HFFc6 (cell line): ENCODE results near the gene LAMB4. TPM values are rescaled to one million over a fixed set of nuclear protein-coding genes. Genes with fewer than 3 reads are reported as not detected.

Source experiments
- DNase-seq: peaks from one replicate; pipeline ENCODE4 v3.0.0-alpha.2; 2018
- H3K27ac Mint-ChIP-seq: 2 replicates; pipeline ENCODE4 v1.8.0; 2020; ENCODE audit warnings: mild to moderate bottlenecking, mixed read lengths
- H3K27me3 Mint-ChIP-seq: 2 replicates; pipeline ENCODE4 v1.8.0; 2021; ENCODE audit warnings: mild to moderate bottlenecking, moderate library complexity, mixed read lengths; ENCODE audit not compliant: insufficient read depth
- H3K36me3 Mint-ChIP-seq: 2 replicates; pipeline ENCODE4 v1.8.0; 2021; ENCODE audit warnings: low read depth, mixed read lengths
- H3K4me1 Mint-ChIP-seq: 2 replicates; pipeline ENCODE4 v1.8.0; 2020; ENCODE audit warnings: low read depth, mixed read lengths
- H3K4me3 Mint-ChIP-seq: 2 replicates; pipeline ENCODE4 v1.8.0; 2020; ENCODE audit warnings: mild to moderate bottlenecking, moderate library complexity, mixed read lengths
- H3K9me3 Mint-ChIP-seq: 2 replicates; pipeline ENCODE4 v1.8.0; 2020; ENCODE audit warnings: mild to moderate bottlenecking, mixed read lengths
- CTCF ChIP-seq: fragments of 200-600 bp; sonication (generic); IDR thresholded peaks from 2 replicates; pipeline ENCODE4 v1.5.0; 2021; ENCODE audit warnings: antibody characterized with exemption, mild to moderate bottlenecking
- total RNA-seq, 6 experiments: library from RNA; stranded (reverse); fragmentation: NEBNext Ultra II Directional; extraction: Animal tissue kit (Norgen Biotek cat#: 25700); gene quantifications; 2 replicates in 1 of 6; 3 replicates in 5 of 6; pipeline ENCODE4 v1.2.3, GENCODE V29; 2021

The LAMB4 gene
- total RNA-seq, 6 experiments from 2014 or later, result 0.16 to 0.24 TPM; not detected in 4

- TF ChIP-seq CTCF, result no peak
- Mint-ChIP-seq H3K4me1 (peaks cover 52% of the 10 kb centered on the region), H3K4me3 (no peak overlapping the region), H3K36me3 (peaks cover 7% of the 10 kb centered on the region), H3K27me3 (no peaks in the 10 kb centered on the region; the same call in 1 of the 2 replicates), H3K9me3 (peaks cover 9% of the 10 kb centered on the region), H3K27ac (no peak overlapping the region)
- DNase-seq, result no peak
Measured at GRCh38 chr7:108078211-108078673, 51.9 kb downstream of the LAMB4 start.

- Mint-ChIP-seq H3K27ac (no peak overlapping the region), H3K27me3 (no peaks in the 10 kb centered on the region; the same call in 1 of the 2 replicates)
- TF ChIP-seq CTCF, result no peak
Measured at GRCh38 chr7:108077709-108078108, 52.5 kb downstream of the LAMB4 start.

GRCh38 chr7:108076156-108076555 lies 54.0 kb downstream of the LAMB4 start:
- no peak overlapping the region for H3K4me3 Mint-ChIP-seq
- DNase-seq, result no peak
- peaks cover under 1% of the 10 kb centered on the region for H3K36me3 Mint-ChIP-seq
- H3K27me3 Mint-ChIP-seq, result no peaks in the 10 kb centered on the region
- no peak overlapping the region for H3K27ac Mint-ChIP-seq
- H3K9me3 Mint-ChIP-seq, result peaks cover under 1% of the 10 kb centered on the region
- H3K4me1 Mint-ChIP-seq, result peaks cover 48% of the 10 kb centered on the region
- TF ChIP-seq CTCF, result no peak

More at GRCh38 chr7:108077709-108078108, 52.5 kb downstream of the LAMB4 start:
- no peak overlapping the region for H3K4me3 Mint-ChIP-seq
- peaks cover 52% of the 10 kb centered on the region for H3K4me1 Mint-ChIP-seq
- DNase-seq, result no peak
- peaks cover 9% of the 10 kb centered on the region for H3K9me3 Mint-ChIP-seq
- H3K36me3 Mint-ChIP-seq, result peaks cover 7% of the 10 kb centered on the region

- peaks cover 22% of the 10 kb centered on the region for H3K4me1 Mint-ChIP-seq
- no peaks in the 10 kb centered on the region for H3K9me3 Mint-ChIP-seq
- TF ChIP-seq CTCF, result no peak
- H3K36me3 Mint-ChIP-seq, result no peaks in the 10 kb centered on the region
- no peak for DNase-seq
- no peak overlapping the region for H3K27ac Mint-ChIP-seq
- no peak overlapping the region for H3K4me3 Mint-ChIP-seq
- H3K27me3 Mint-ChIP-seq, result peaks cover 2% of the 10 kb centered on the region; the same call in 1 of the 2 replicates
Measured at GRCh38 chr7:108073305-108074070, 56.7 kb downstream of the LAMB4 start.

- Mint-ChIP-seq H3K9me3 (no peaks in the 10 kb centered on the region), H3K36me3 (no peaks in the 10 kb centered on the region), H3K4me1 (peaks cover 14% of the 10 kb centered on the region), H3K4me3 (no peak overlapping the region), H3K27ac (no peak overlapping the region), H3K27me3 (peaks cover 2% of the 10 kb centered on the region; the same call in 1 of the 2 replicates)
- no peak for TF ChIP-seq CTCF
- DNase-seq, result no peak
Measured at GRCh38 chr7:108072739-108073138, 57.4 kb downstream of the LAMB4 start.
